AG09319 (cell line): Measurements from ENCODE around the gene PLCH1.

Experiments used
- DNase-seq: peaks from one replicate; pipeline ENCODE4 v3.0.0-alpha.2; 2010; ENCODE audit warnings: low read depth; ENCODE audit errors: extremely low read depth
- CTCF ChIP-seq: IDR thresholded peaks from 2 replicates; pipeline ENCODE4 v1.5.1; 2011; ENCODE audit warnings: low read depth, mild to moderate bottlenecking, inconsistent platforms, low read length, moderate library complexity

PLCH1 gene

GRCh38 chr3:155481089-155481488, 263.8 kb downstream of the PLCH1 start:
- no peak for DNase-seq
- no peak for TF ChIP-seq CTCF

DNA sequence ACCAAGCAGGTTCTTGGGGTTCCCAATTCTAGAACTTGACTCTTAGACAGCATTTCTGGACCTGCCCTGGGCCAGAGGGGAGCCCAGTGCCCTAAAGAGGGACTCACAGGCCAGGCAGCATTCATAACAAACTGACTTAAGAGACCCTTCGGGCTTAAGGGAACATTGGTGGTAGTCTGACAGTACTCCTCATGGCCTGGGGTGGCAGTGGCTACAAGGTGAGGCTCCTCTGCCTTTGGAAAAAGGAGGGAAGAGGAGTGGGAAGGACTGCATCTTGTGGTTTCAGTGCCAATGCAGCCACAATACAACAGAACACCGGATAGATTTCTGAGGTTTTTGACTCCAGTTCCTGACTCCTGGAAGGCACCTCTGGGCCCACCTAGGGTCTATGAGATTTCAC, 279.2 kb downstream of the PLCH1 start:
- no peak for DNase-seq
- no peak for TF ChIP-seq CTCF

- DNase-seq = no peak
- TF ChIP-seq CTCF = no peak
Measured at GRCh38 chr3:155462672-155463071, 282.2 kb downstream of the PLCH1 start.

DNA sequence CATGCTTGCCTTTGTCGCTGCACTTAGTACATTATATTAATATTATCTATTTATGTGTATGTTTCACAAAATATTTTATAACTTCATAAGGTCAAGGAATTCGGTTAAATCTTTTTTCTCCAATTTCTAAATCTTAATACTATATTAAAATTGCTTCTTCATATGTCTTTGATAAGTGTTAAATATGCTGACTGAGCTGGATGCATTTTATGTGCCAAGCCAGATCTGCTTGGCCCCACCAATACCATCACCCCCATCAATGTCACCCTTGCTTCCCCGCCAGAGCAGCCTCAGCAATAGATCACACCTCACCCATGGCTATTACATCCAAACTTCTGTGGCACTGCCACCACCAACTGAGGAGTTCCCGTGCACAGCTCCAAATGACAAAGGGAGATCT, 287.3 kb downstream of the PLCH1 start:
- TF ChIP-seq CTCF = no peak
- no peak for DNase-seq

DNA sequence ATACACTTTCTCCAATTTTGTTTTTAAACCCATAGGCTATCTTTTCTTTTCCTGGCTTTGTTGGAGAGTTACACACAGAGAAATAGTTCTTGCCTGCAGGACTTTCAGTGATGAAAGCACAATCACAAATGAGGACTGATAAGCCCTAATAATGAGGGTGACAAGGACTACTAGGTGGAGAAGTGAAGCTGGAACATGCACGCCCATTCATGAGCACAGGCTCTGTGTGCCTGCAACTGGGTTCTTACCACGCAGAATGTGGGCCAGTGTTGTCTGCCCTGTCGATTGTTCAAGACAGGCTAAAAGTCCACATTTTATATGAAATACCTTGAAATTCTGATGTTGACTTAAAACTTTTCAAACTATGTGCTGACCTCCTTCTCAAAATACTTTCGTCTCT, 289.1 kb downstream of the PLCH1 start:
- TF ChIP-seq CTCF = no peak
- no peak for DNase-seq

- TF ChIP-seq CTCF = no peak
- no peak for DNase-seq
Measured at GRCh38 chr3:155453512-155453911, 291.4 kb downstream of the PLCH1 start.

DNA sequence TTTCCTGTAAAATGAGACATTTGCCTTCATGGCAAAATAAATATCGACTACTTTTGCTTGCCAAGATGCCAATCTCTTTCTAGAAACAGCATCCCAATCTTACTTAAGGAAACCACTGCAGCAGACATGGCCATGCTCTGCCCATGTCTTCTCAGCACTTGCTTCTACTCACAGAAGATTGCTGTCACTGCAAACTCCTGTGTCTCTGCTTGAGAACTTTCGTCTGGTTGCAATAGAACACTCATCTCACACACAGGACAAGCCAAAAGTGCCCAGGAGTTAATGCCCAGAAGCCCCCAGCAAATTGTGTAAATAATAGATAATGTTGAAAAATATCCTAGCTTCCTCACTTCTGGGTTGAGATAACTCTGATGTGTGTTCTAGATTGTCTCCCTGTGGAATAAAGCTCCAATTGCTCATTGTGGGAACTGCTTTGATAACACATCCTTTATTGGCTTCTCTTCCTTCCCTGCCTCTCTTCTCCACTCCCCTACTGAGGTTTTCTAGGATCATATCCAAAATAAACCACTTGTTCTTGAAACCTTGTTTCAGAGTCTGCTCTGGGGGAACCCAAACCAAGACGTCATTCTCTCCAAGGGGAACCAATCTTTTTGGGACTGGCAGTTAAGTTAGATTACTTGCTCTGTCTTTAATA, 295.1 kb downstream of the PLCH1 start:
- no peak for DNase-seq
- no peak for TF ChIP-seq CTCF
